ENCODE data around the gene JUNB. TPM values are rescaled to one million over a fixed set of nuclear protein-coding genes. Genes with fewer than 3 reads are reported as not detected.

JUNB gene
- polyA plus RNA-seq, 1 of the 3 experiments (the other 2 are of a cell fraction), result 224 TPM

DNA sequence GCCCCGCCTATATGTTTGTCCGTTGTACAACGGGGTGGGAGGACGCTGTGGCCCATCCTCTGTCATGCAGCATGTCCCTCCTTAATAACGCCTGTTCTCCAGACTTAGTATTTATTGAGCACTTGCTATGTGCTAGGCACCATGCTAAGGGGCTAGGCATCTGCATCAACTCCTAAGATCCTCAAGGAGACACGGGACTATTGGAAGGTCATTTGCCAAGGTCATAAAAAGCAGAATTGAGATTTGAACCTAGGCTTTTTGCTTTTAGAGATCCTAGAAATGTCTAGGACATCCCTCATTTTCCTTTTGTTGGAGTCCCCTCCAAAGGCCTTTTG is 45.2 kb downstream of the JUNB start:
- 7% methylated on average over 3 of the region's 6 CpGs for WGBS (ENCODE audit: low lambda C conversion rate)
- H3K79me2 ChIP-seq (ENCODE audit: insufficient read depth), result no peaks in the 10 kb centered on the region
- POLR2A ChIA-PET, result interaction anchor here (1.3 kb wide), 1 partner anchor 34 kb away, joined by 3 read pairs; the partner anchor contains the start of gene THSD8
- no peak overlapping the region for H3K4me3 ChIP-seq (ENCODE audit: low read depth in 2 of 2, low read length in 1 of 2)
- H3K9me3 ChIP-seq, result no peaks in the 10 kb centered on the region
- peaks cover 5 to 57% of the 10 kb centered on the region in 2 experiments; a peak in 2 of 4 replicates for H3K4me1 ChIP-seq (ENCODE audit: control insufficient read depth in 1 of 2, insufficient read depth in 2 of 2, low read depth in 1 of 2, low read length in 1 of 2)
- DNase-seq, result no peak
- H3K36me3 ChIP-seq (replicated peaks in 1 of 2; ENCODE audit: control insufficient read depth in 1 of 2, insufficient read depth in 2 of 2, low read length in 1 of 2), result no peaks in the 10 kb centered on the region
- peaks cover 33% of the 10 kb centered on the region for H3F3A ChIP-seq (replicated peaks; ENCODE audit: insufficient read depth)
- CTCF ChIA-PET, result interaction anchor here (0.9 to 3.1 kb wide), 3 partner anchors 30 to 78 kb away, joined by 4 to 15 read pairs (median 4); partner anchors contain the start of gene RNASEH2A
- no peaks in the 10 kb centered on the region for H3K9me2 ChIP-seq
- no peak overlapping the region for H3K4me2 ChIP-seq
- no peak overlapping the region for H2AFZ ChIP-seq (ENCODE audit: low read depth)
- no peak overlapping the region for H3K9ac ChIP-seq
- H3K27me3 ChIP-seq (ENCODE audit: insufficient read depth), result no peaks in the 10 kb centered on the region
- TF ChIP-seq MAX (IDR thresholded peaks at IDR 0.05; ENCODE audit: low read depth) (no peak), RXRA (IDR thresholded peaks at IDR 0.05; ENCODE audit: borderline replicate concordance, low read depth) (no peak), FOSL2 (IDR thresholded peaks at IDR 0.05; ENCODE audit: borderline replicate concordance, low read depth) (no peak), EZH2phosphoT487 (IDR thresholded peaks at IDR 0.05; ENCODE audit: borderline replicate concordance, low read depth) (no peak), JUND (IDR thresholded peaks at IDR 0.05) (no peak), GATA2 (CRISPR knock-in tag; IDR thresholded peaks at IDR 0.05) (no peak), ELF1 (IDR thresholded peaks at IDR 0.05) (no peak), RFX5 (IDR thresholded peaks at IDR 0.05; ENCODE audit: low read length) (no peak), REST (IDR thresholded peaks at IDR 0.05; ENCODE audit: low read depth, low read length) (no peak), USF1 (IDR thresholded peaks at IDR 0.05; ENCODE audit: borderline replicate concordance, low read depth) (no peak), PBX3 (IDR thresholded peaks at IDR 0.05) (no peak), GABPA (IDR thresholded peaks at IDR 0.05; ENCODE audit: low read depth) (no peak), SMC3 (IDR thresholded peaks at IDR 0.05; ENCODE audit: low read depth, low read length) (no peak)
- TF ChIP-seq, protein P1, sequence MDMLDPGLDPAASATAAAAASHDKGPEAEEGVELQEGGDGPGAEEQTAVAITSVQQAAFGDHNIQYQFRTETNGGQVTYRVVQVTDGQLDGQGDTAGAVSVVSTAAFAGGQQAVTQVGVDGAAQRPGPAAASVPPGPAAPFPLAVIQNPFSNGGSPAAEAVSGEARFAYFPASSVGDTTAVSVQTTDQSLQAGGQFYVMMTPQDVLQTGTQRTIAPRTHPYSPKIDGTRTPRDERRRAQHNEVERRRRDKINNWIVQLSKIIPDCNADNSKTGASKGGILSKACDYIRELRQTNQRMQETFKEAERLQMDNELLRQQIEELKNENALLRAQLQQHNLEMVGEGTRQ (IDR thresholded peaks at IDR 0.05; ENCODE audit: borderline replicate concordance, low read depth, low read length), result no peak
- no peaks in the 10 kb centered on the region for H4K20me1 ChIP-seq (ENCODE audit: insufficient read depth)
- H3K27ac ChIP-seq (ENCODE audit: low read depth in 2 of 2, low read length in 1 of 2), result peak overlapping the region in 1 of 2 experiments; percentile 22; a peak in 2 of 4 replicates

Data from SK-N-SH (cell line).